K562 (cell line): Measurements from ENCODE around the gene HOXA4. TPM values are rescaled to one million over a fixed set of nuclear protein-coding genes. Genes with fewer than 3 reads are reported as not detected.

Experiments used
- ATAC-seq: fragments of 200-7000 bp; cut with Tn5 transposase; 3 replicates; pipeline ENCODE4 v1.9.1; 2020; ENCODE audit warnings: moderate library complexity
- BruUV-seq: library from RNA; stranded (reverse); fragments of 400-500 nt; replicated peaks from 2 replicates; lab custom pipeline; 2021; lab: Mats Ljungman, UMichigan
- CTCF ChIA-PET: fragments of 300-600 bp; formaldehyde crosslinking; extraction: SDS; loops from one replicate; lab custom pipeline; 2021; ENCODE audit warnings: low intra/inter-chr PET ratio; lab: Yijun Ruan, JAX
- POLR2A ChIA-PET: fragments of 300-600, 350-650 bp; sonication (Branson Sonifier 250); formaldehyde crosslinking; extraction: SDS; loops from one replicate; lab custom pipeline; 2021; ENCODE audit warnings: antibody characterized with exemption, inconsistent platforms; lab: Yijun Ruan, JAX
- DNase-seq, 4 experiments: peaks; one replicate each; pipeline versions ENCODE4 v3.0.0 to v3.0.0-alpha.2; 2011 to 2018; ENCODE audit warnings: low spot score in 3 of 4, mixed read lengths in 3 of 4; ENCODE audit errors: extremely low read depth in 1 of 4
- FAIRE-seq: peaks from 2 replicates; lab custom pipeline; 2011; peaks lifted over from hg19 to GRCh38; lab: Jason Lieb, UNC
- H2AFZ ChIP-seq: 2 replicates; pipeline ENCODE4 v1.6.0; 2011; ENCODE audit warnings: low read depth, low read length, control low read depth, inconsistent platforms
- H3K27ac ChIP-seq: fragments of 200-600 bp; 3 replicates; pipeline ENCODE4 v1.8.0; 2011; ENCODE audit warnings: low read depth, mild to moderate bottlenecking, control low read depth, inconsistent platforms, low read length, moderate library complexity, mixed read lengths; ENCODE audit errors: extremely low read depth
- H3K27me3 ChIP-seq, 2 experiments: fragments of 300-600 bp in 1 of 2; 2 replicates in 1 of 2; 3 replicates in 1 of 2; pipeline versions ENCODE4 v1.6.0 to v1.8.0; 2011; ENCODE audit warnings: inconsistent platforms in 2 of 2, low read length in 2 of 2, mild to moderate bottlenecking in 1 of 2, mixed read lengths in 1 of 2, moderate library complexity in 1 of 2; ENCODE audit not compliant: control insufficient read depth in 2 of 2, insufficient read depth in 2 of 2
- H3K36me3 ChIP-seq: fragments of 300-600 bp; 3 replicates; pipeline ENCODE4 v1.8.0; 2011; ENCODE audit warnings: mild to moderate bottlenecking, low read length, inconsistent platforms; ENCODE audit not compliant: control insufficient read depth, insufficient read depth
- H3K4me1 ChIP-seq, 2 experiments: fragments of 200-600 bp in 1 of 2; replicated peaks in 1 of 2; 2 replicates in 1 of 2; 3 replicates in 1 of 2; pipeline versions ENCODE4 v1.5.1 to v1.8.0; 2011; ENCODE audit warnings: inconsistent platforms in 2 of 2, low read length in 2 of 2, mild to moderate bottlenecking in 1 of 2, mixed read lengths in 1 of 2, moderate library complexity in 1 of 2; ENCODE audit not compliant: control insufficient read depth in 2 of 2, insufficient read depth in 2 of 2
- H3K4me2 ChIP-seq: 2 replicates; pipeline ENCODE4 v1.6.1; 2011; ENCODE audit warnings: low read length, control low read depth, inconsistent platforms, mixed read lengths; ENCODE audit not compliant: insufficient read depth
- H3K4me3 ChIP-seq: fragments of 200-600 bp; sonication (generic), shearing (Covaris generic); 2 replicates; pipeline ENCODE4 v1.5.1; 2016; ENCODE audit warnings: control low read depth, inconsistent platforms
- H3K79me2 ChIP-seq: fragments of 200-600 bp; 3 replicates; pipeline ENCODE4 v1.8.0; 2011; ENCODE audit warnings: low read length, inconsistent platforms; ENCODE audit not compliant: control insufficient read depth, insufficient read depth
- H3K9ac ChIP-seq, 2 experiments: 2 replicates each; pipeline versions ENCODE4 v1.6.0 to v1.6.1; 2011; ENCODE audit warnings: low read depth in 2 of 2, low read length in 2 of 2, control low read depth in 1 of 2, inconsistent platforms in 1 of 2, mild to moderate bottlenecking in 1 of 2, mixed read lengths in 1 of 2; ENCODE audit not compliant: insufficient read depth in 1 of 2
- H3K9me1 ChIP-seq: one replicate; pipeline ENCODE4 v1.6.0; 2011; ENCODE audit warnings: inconsistent platforms, mild to moderate bottlenecking, low read length, moderate library complexity; ENCODE audit not compliant: control insufficient read depth, insufficient read depth
- H3K9me3 ChIP-seq: replicated peaks from 2 replicates; pipeline ENCODE4 v1.5.1; 2011; ENCODE audit warnings: low read depth, low read length, inconsistent platforms; ENCODE audit not compliant: control insufficient read depth, insufficient read depth
- H4K20me1 ChIP-seq: replicated peaks from 2 replicates; pipeline ENCODE4 v1.6.1; 2011; ENCODE audit warnings: low read length, inconsistent platforms, mixed read lengths; ENCODE audit not compliant: control insufficient read depth, insufficient read depth
- MECOM ChIP-seq: fragments of 250-450 bp; sonication (Bioruptor Pico); IDR thresholded peaks from 2 replicates; pipeline ENCODE4 v1.8.0; 2022; ENCODE audit warnings: inconsistent platforms
- PTBP1 ChIP-seq: fragments of 200-400 bp; formaldehyde crosslinking; IDR thresholded peaks from 2 replicates; pipeline ENCODE4 v1.6.1; 2017; ENCODE audit warnings: low read depth, low read length
- RAD21 ChIP-seq, 2 experiments: fragments of 250-450 bp in 1 of 2; fragments of 450-650 bp in 1 of 2; sonication (Bioruptor Pico) in 1 of 2; formaldehyde crosslinking in 1 of 2; IDR thresholded peaks in 1 of 2; conservative IDR thresholded peaks in 1 of 2; 2 replicates each; pipeline versions ENCODE4 v1.4.0 to v1.8.0; 2020 to 2022; ENCODE audit warnings: mild to moderate bottlenecking in 2 of 2, moderate library complexity in 1 of 2
- TOE1 ChIP-seq, 2 experiments: fragments of 450-650 bp in 1 of 2; sonication (generic) in 1 of 2; formaldehyde crosslinking in 1 of 2; IDR thresholded peaks; 2 replicates each; pipeline versions ENCODE4 v1.7.1 to v1.8.0; 2016 to 2022; ENCODE audit warnings: borderline replicate concordance in 2 of 2, mild to moderate bottlenecking in 2 of 2, antibody characterized with exemption in 1 of 2, inconsistent platforms in 1 of 2, low read depth in 1 of 2, missing genetic modification reagents in 1 of 2, moderate library complexity in 1 of 2
- ZNF561 ChIP-seq: fragments of 450-650 bp; formaldehyde crosslinking; conservative IDR thresholded peaks from 2 replicates; pipeline ENCODE4 v1.4.0; 2020; ENCODE audit warnings: mild to moderate bottlenecking, moderate library complexity
- WGBS: fragments of 100-300 bp; shearing (Covaris generic); methylation state at CpG from one replicate; pipeline ENCODE4 v1.1.6; 2016; ENCODE audit warnings: low coverage, mixed read lengths; ENCODE audit not compliant: insufficient coverage; ENCODE audit errors: missing lambda C conversion rate; 5-methylcytosine and 5-hydroxymethylcytosine counted together
- in situ Hi-C: fragments of 300-500 bp; cut with MboI; formaldehyde crosslinking; loops from 4 replicates; pipeline ENCODE4 v1.15.0; 2018; ENCODE audit warnings: inconsistent platforms, mixed read lengths
- intact Hi-C: fragments of 100-400 bp; cut with micrococcal nuclease; formaldehyde crosslinking; loops from 2 replicates; pipeline ENCODE4 v1.14.2; 2022
- polyA plus RNA-seq, 8 experiments: library from polyadenylated mRNA; depleted of rRNA in 4 of 8; stranded (reverse) in 5 of 8; unstranded in 3 of 8; fragments of >200 nt; fragmentation: Nextera tagmentation in 2 of 8; fragmentation: Illumina TruSeq in 1 of 8; extraction: Ambion mirVana in 2 of 8; extraction: Trizol in 1 of 8; gene quantifications; 2 replicates each; pipeline versions ENCODE4 v1.2.1 to v1.2.3, GENCODE V29; 2011 to 2014; ENCODE audit warnings: inconsistent platforms in 1 of 8, missing spikeins in 1 of 8
- total RNA-seq, 7 experiments: library from RNA; depleted of rRNA in 6 of 7; stranded (reverse); fragments of >200 nt in 6 of 7; fragmentation: Illumina TruSeq in 2 of 7; extraction: Trizol in 2 of 7; gene quantifications; 2 replicates each; pipeline versions ENCODE4 v1.2.1 to v1.2.3, GENCODE V29; 2011 to 2021; ENCODE audit warnings: low replicate concordance in 1 of 7
- TF ChIP-seq, protein P1 (sequence below): fragments of 250-450 bp; sonication (Bioruptor Pico); IDR thresholded peaks from 2 replicates; pipeline ENCODE4 v1.8.0; 2021; ENCODE audit warnings: borderline replicate concordance, mild to moderate bottlenecking, moderate library complexity; ENCODE audit not compliant: poor library complexity, severe bottlenecking

The HOXA4 gene
- total and polyA plus RNA-seq, 9 of the 15 experiments (the other 6 are each of a cell fraction or from before 2014, with no cell fraction given): not detected

GRCh38 chr7:27132214-27132613 lies 1.7 kb upstream of the HOXA4 start (continued):
- no peak for TF ChIP-seq RAD21 (CRISPR knock-in tag; conservative IDR thresholded peaks at IDR 0.05 in 1 of 2, IDR thresholded peaks at IDR 0.05 in 1 of 2)

- intact Hi-C loops: no loop called here
- no peak overlapping the region for H3K9ac ChIP-seq
- no peak for TF ChIP-seq TOE1 (IDR thresholded peaks at IDR 0.05; ENCODE audit: borderline replicate concordance)
- no peak for TF ChIP-seq TOE1 (CRISPR knock-in tag; IDR thresholded peaks at IDR 0.05; ENCODE audit: borderline replicate concordance, low read depth)
- TF ChIP-seq MECOM: no peak
- TF ChIP-seq, protein P1, sequence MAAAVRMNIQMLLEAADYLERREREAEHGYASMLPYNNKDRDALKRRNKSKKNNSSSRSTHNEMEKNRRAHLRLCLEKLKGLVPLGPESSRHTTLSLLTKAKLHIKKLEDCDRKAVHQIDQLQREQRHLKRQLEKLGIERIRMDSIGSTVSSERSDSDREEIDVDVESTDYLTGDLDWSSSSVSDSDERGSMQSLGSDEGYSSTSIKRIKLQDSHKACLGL (CRISPR knock-in tag): no peak
- no peak for TF ChIP-seq PTBP1
- TF ChIP-seq ZNF561: no peak
- TF ChIP-seq, all 486 proteins: peak for 0
- Histone ChIP-seq H4K20me1 (no peaks in the 10 kb centered on the region; the same call in 1 of the 2 replicates), H3K4me3 (no peak overlapping the region), H3K9me3 (no peaks in the 10 kb centered on the region), H3K36me3 (no peaks in the 10 kb centered on the region), H3K9me1 (no peaks in the 10 kb centered on the region), H3K4me2 (no peak overlapping the region), H3K79me2 (no peaks in the 10 kb centered on the region), H3K27me3 (peaks cover 16 to 24% of the 10 kb centered on the region in 2 experiments), H2AFZ (no peak overlapping the region), H3K4me1 (peaks cover 0 to 7% of the 10 kb centered on the region in 2 experiments; a peak in 1 of 5 replicates), H3K27ac (no peak overlapping the region)
- no peak for FAIRE-seq
- in situ Hi-C loops: no loop called here
- DNase-seq: no peak
- CTCF ChIA-PET: no interaction called here
- no TSS peak for BruUV-seq
- POLR2A ChIA-PET: interaction anchor here (0.7 kb wide), 2 partner anchors 18 to 459 kb away, joined by 3 read pairs; no protein-coding TSS in a partner anchor
- no peak for ATAC-seq
- under 1% methylated on average over 12 of the region's 12 CpGs for whole genome bisulfite sequencing
These were observed 848 bp upstream of the HOXA4 start for GRCh38 chr7:27131390-27131819.
